Suprapubic skin (tissue), 4 donors: ENCODE measurements around the gene DYNLT5.

Experiments used
- EP300 ChIP-seq: sonication (generic); formaldehyde crosslinking; IDR thresholded peaks from one replicate; pipeline ENCODE4 v1.6.1; 2017; ENCODE audit warnings: antibody characterized with exemption
- POLR2A ChIP-seq, 2 donors: fragments of 450-650 bp; IDR thresholded peaks; one replicate each; pipeline ENCODE4 v1.6.1; 2017; ENCODE audit warnings: antibody characterized with exemption in 2 of 2, mild to moderate bottlenecking in 2 of 2, moderate library complexity in 2 of 2
- POLR2AphosphoS5 ChIP-seq, 3 donors: sonication (generic); formaldehyde crosslinking; IDR thresholded peaks; one replicate each; pipeline ENCODE4 v1.6.1; 2017; ENCODE audit warnings: antibody characterized with exemption in 3 of 3
- TF ChIP-seq, protein P1 (sequence below), 2 donors: fragments of 200-600 bp in 1 of 2; fragments of 450-650 bp in 1 of 2; sonication (generic) in 1 of 2; IDR thresholded peaks; one replicate each; pipeline ENCODE4 v1.5.1; 2016 to 2019; ENCODE audit warnings: antibody characterized with exemption in 2 of 2, mild to moderate bottlenecking in 1 of 2, moderate library complexity in 1 of 2

GRCh38 chr1:66778266-66778665, 26.0 kb downstream of the DYNLT5 start:
- TF ChIP-seq, protein P1, sequence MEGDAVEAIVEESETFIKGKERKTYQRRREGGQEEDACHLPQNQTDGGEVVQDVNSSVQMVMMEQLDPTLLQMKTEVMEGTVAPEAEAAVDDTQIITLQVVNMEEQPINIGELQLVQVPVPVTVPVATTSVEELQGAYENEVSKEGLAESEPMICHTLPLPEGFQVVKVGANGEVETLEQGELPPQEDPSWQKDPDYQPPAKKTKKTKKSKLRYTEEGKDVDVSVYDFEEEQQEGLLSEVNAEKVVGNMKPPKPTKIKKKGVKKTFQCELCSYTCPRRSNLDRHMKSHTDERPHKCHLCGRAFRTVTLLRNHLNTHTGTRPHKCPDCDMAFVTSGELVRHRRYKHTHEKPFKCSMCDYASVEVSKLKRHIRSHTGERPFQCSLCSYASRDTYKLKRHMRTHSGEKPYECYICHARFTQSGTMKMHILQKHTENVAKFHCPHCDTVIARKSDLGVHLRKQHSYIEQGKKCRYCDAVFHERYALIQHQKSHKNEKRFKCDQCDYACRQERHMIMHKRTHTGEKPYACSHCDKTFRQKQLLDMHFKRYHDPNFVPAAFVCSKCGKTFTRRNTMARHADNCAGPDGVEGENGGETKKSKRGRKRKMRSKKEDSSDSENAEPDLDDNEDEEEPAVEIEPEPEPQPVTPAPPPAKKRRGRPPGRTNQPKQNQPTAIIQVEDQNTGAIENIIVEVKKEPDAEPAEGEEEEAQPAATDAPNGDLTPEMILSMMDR (IDR thresholded peaks at IDR 0.05) = no peak
- TF ChIP-seq POLR2A (IDR thresholded peaks at IDR 0.05) = no peak
- no peak for TF ChIP-seq POLR2AphosphoS5 (IDR thresholded peaks at IDR 0.05)
- TF ChIP-seq EP300 = no peak
